Gastroesophageal sphincter (tissue), 4 donors: Measurements from ENCODE around the gene NSMCE1. TPM values are rescaled to one million over a fixed set of nuclear protein-coding genes. Genes with fewer than 3 reads are reported as not detected.

Experiments used
- ATAC-seq: fragments of 150-250 bp; one replicate; pipeline ENCODE4 v1.9.1; 2016; ENCODE audit warnings: mild to moderate bottlenecking, moderate library complexity
- H3K27ac ChIP-seq, 4 donors: fragments of 200-600 bp; sonication (generic) in 3 of 4; 1 replicate in 3 of 4; 2 replicates in 1 of 4; pipeline ENCODE4 v1.5.1; 2016 to 2019
- H3K27me3 ChIP-seq: fragments of 200-600 bp; sonication (generic); one replicate; pipeline ENCODE4 v1.5.1; 2019
- H3K36me3 ChIP-seq, 2 donors: fragments of 200-600 bp; sonication (generic); one replicate each; pipeline ENCODE4 v1.5.1; 2019; ENCODE audit warnings: control low read depth in 1 of 2
- H3K4me1 ChIP-seq, 3 donors: fragments of 200-600 bp; sonication (generic); 1 replicate in 2 of 3; 2 replicates in 1 of 3; pipeline ENCODE4 v1.5.1; 2016 to 2019; ENCODE audit warnings: control low read depth in 2 of 3
- H3K4me3 ChIP-seq, 2 donors: fragments of 200-600 bp; sonication (generic); one replicate each; pipeline ENCODE4 v1.5.1; 2019; ENCODE audit warnings: mild to moderate bottlenecking in 1 of 2, moderate library complexity in 1 of 2
- H3K9me3 ChIP-seq, 3 donors: fragments of 200-600 bp; sonication (generic); one replicate each; pipeline ENCODE4 v1.5.1; 2017 to 2019; ENCODE audit warnings: control low read depth in 2 of 3
- EP300 ChIP-seq: sonication (generic); formaldehyde crosslinking; IDR thresholded peaks from one replicate; pipeline ENCODE4 v1.6.1; 2017; ENCODE audit warnings: antibody characterized with exemption, mild to moderate bottlenecking
- POLR2A ChIP-seq, 2 donors: fragments of 450-650 bp; IDR thresholded peaks; one replicate each; pipeline ENCODE4 v1.6.1; 2017; ENCODE audit warnings: antibody characterized with exemption in 2 of 2, mild to moderate bottlenecking in 2 of 2, moderate library complexity in 1 of 2
- POLR2AphosphoS5 ChIP-seq: sonication (generic); formaldehyde crosslinking; IDR thresholded peaks from one replicate; pipeline ENCODE4 v1.6.1; 2017; ENCODE audit warnings: antibody characterized with exemption
- WGBS, 2 donors: methylation state at CpG; one replicate each; pipeline ENCODE4 v1.1.5; 2018; ENCODE audit warnings: low coverage in 1 of 2; 5-methylcytosine and 5-hydroxymethylcytosine counted together
- total RNA-seq, 4 donors: library from RNA; depleted of rRNA; stranded (reverse); fragments of >200 nt; gene quantifications; one replicate each; pipeline ENCODE4 v1.1.0, GENCODE V29; 2016
- TF ChIP-seq, protein P1 (sequence below), 4 experiments: fragments of 200-600 bp in 2 of 4; fragments of 450-650 bp in 2 of 4; sonication (generic) in 1 of 4; IDR thresholded peaks; one replicate each; pipeline ENCODE4 v1.5.1; 2017 to 2019; ENCODE audit warnings: antibody characterized with exemption in 4 of 4, mild to moderate bottlenecking in 2 of 4, moderate library complexity in 2 of 4

The NSMCE1 gene
- total RNA-seq, 4 donors from 2014 or later: 48.4 to 66.0 (median 63.3) TPM

GRCh38 chr16:27234603-27235002 is 34.0 kb downstream of the NSMCE1 start:
- peak overlapping the region in 3 of 4 donors; percentile 70 to 74 (median 72) for H3K27ac ChIP-seq

GRCh38 chr16:27234171-27234570 is 34.4 kb downstream of the NSMCE1 start:
- TF ChIP-seq POLR2AphosphoS5 (no peak), EP300 (no peak), POLR2A (IDR thresholded peaks at IDR 0.05) (no peak)
- TF ChIP-seq, protein P1, sequence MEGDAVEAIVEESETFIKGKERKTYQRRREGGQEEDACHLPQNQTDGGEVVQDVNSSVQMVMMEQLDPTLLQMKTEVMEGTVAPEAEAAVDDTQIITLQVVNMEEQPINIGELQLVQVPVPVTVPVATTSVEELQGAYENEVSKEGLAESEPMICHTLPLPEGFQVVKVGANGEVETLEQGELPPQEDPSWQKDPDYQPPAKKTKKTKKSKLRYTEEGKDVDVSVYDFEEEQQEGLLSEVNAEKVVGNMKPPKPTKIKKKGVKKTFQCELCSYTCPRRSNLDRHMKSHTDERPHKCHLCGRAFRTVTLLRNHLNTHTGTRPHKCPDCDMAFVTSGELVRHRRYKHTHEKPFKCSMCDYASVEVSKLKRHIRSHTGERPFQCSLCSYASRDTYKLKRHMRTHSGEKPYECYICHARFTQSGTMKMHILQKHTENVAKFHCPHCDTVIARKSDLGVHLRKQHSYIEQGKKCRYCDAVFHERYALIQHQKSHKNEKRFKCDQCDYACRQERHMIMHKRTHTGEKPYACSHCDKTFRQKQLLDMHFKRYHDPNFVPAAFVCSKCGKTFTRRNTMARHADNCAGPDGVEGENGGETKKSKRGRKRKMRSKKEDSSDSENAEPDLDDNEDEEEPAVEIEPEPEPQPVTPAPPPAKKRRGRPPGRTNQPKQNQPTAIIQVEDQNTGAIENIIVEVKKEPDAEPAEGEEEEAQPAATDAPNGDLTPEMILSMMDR (IDR thresholded peaks at IDR 0.05): no peak
- H3K4me1 ChIP-seq: peaks cover 0 to 65% (median 29%) of the 10 kb centered on the region in 3 donors
- H3K27ac ChIP-seq: peak overlapping the region in 3 of 4 donors; percentile 70 to 74 (median 72)
- no peaks in the 10 kb centered on the region for H3K27me3 ChIP-seq
- H3K36me3 ChIP-seq: peaks cover 0 to 49% of the 10 kb centered on the region in 2 donors
- H3K9me3 ChIP-seq: no peaks in the 10 kb centered on the region
- no peak overlapping the region for H3K4me3 ChIP-seq
- no peak for ATAC-seq
- 68 to 84% methylated on average over 5 of the region's 8 CpGs for WGBS, 2 donors

More at GRCh38 chr16:27234603-27235002, 34.0 kb downstream of the NSMCE1 start:
- H3K4me3 ChIP-seq: no peak overlapping the region
- TF ChIP-seq EP300: no peak
- TF ChIP-seq, protein P1 (IDR thresholded peaks at IDR 0.05): no peak
- no peak for TF ChIP-seq POLR2A (IDR thresholded peaks at IDR 0.05)
- TF ChIP-seq POLR2AphosphoS5: no peak
- peaks cover 0 to 65% (median 29%) of the 10 kb centered on the region in 3 donors for H3K4me1 ChIP-seq
- H3K27me3 ChIP-seq: no peaks in the 10 kb centered on the region
- peaks cover 0 to 49% of the 10 kb centered on the region in 2 donors for H3K36me3 ChIP-seq
- H3K9me3 ChIP-seq: no peaks in the 10 kb centered on the region
- WGBS, 2 donors: 43% methylated on average over 4 of the region's 4 CpGs; no CpG with 5 or more reads in 1 of the 2 donors
- ATAC-seq: no peak

DNA sequence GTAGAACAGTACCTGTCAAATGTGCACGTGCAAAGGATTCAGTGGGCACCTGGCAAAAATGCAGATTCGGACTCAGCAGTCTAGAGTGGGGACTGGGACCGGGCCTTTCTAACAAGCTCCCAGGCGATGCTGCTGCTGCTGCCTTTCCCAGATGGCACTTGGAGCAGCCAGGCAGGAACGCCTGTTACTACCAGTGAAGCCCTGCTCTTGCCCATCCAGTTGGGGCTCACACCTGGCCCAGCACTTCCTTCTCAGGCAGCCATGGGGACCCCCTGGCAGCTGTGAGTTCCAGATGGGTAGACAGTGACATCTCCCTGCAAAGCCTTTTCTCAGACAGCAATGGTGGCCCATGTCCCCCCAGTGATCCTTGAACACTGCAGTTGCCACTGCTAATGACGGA is 34.8 kb downstream of the NSMCE1 start:
- Histone ChIP-seq H3K4me1 (peaks cover 0 to 65% (median 29%) of the 10 kb centered on the region in 3 donors), H3K27me3 (no peaks in the 10 kb centered on the region), H3K9me3 (no peaks in the 10 kb centered on the region), H3K4me3 (no peak overlapping the region), H3K36me3 (peaks cover 0 to 49% of the 10 kb centered on the region in 2 donors), H3K27ac (peak overlapping the region in 1 of 4 donors; percentile 74)
- WGBS, 2 donors: 80 to 100% methylated on average over 1 of the region's 6 CpGs
- ATAC-seq: no peak
- TF ChIP-seq, protein P1 (IDR thresholded peaks at IDR 0.05): no peak
- no peak for TF ChIP-seq POLR2AphosphoS5
- TF ChIP-seq POLR2A (IDR thresholded peaks at IDR 0.05): no peak
- no peak for TF ChIP-seq EP300

DNA sequence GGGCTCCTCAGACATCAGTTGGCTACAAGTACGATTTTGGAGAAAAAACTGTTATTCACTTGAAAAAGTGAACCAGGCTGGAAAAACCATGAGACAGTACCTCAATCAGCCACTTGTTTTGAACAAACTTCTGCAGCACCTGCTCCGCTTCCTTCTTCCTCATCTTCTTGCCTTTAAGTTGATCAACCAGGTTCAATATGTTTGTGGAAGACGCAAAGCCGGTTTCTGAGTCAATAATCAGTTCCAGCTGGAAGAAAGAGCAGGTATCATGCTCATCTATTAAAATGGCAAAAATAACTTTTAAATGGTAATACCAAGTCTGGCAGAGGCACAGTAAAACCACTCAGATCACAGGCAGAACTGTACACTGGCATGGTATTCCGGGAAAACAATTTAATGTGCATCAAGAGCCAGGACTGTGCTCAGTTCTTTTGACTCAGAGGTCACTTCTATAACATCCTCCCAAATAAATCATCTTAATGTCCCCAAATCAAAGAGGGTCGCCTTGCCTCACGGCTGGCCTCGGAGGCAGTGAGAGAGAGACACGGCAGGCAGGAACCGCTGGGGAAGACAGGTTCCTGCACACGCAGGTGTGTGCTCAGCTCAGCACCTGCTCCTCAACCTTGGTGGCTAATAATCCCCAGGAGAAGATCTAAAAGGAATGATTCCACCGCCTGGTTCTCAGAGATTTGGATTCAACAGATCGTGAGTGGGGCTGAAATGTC is 35.5 kb downstream of the NSMCE1 start:
- WGBS, 2 donors: 82 to 85% methylated on average over 9 to 12 of the region's 13 CpGs
- no peak for ATAC-seq
- peaks cover 0 to 49% of the 10 kb centered on the region in 2 donors for H3K36me3 ChIP-seq
- no peak for TF ChIP-seq EP300
- no peak for TF ChIP-seq POLR2AphosphoS5
- TF ChIP-seq, protein P1 (IDR thresholded peaks at IDR 0.05): no peak
- no peak for TF ChIP-seq POLR2A (IDR thresholded peaks at IDR 0.05)
- H3K9me3 ChIP-seq: no peaks in the 10 kb centered on the region
- H3K4me1 ChIP-seq: peaks cover 0 to 59% (median 26%) of the 10 kb centered on the region in 3 donors
- H3K27ac ChIP-seq: no peak overlapping the region
- no peaks in the 10 kb centered on the region for H3K27me3 ChIP-seq
- H3K4me3 ChIP-seq: no peak overlapping the region
